ENCODE measurements around the gene CBL.

GRCh38 chr11:119309411-119309810 is 103.3 kb downstream of the CBL start:
- TF ChIP-seq, protein P1, sequence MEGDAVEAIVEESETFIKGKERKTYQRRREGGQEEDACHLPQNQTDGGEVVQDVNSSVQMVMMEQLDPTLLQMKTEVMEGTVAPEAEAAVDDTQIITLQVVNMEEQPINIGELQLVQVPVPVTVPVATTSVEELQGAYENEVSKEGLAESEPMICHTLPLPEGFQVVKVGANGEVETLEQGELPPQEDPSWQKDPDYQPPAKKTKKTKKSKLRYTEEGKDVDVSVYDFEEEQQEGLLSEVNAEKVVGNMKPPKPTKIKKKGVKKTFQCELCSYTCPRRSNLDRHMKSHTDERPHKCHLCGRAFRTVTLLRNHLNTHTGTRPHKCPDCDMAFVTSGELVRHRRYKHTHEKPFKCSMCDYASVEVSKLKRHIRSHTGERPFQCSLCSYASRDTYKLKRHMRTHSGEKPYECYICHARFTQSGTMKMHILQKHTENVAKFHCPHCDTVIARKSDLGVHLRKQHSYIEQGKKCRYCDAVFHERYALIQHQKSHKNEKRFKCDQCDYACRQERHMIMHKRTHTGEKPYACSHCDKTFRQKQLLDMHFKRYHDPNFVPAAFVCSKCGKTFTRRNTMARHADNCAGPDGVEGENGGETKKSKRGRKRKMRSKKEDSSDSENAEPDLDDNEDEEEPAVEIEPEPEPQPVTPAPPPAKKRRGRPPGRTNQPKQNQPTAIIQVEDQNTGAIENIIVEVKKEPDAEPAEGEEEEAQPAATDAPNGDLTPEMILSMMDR (IDR thresholded peaks at IDR 0.05; ENCODE audit: low read depth, low read length) = no peak
- TF ChIP-seq POLR2A (IDR thresholded peaks at IDR 0.05; ENCODE audit: extremely low read depth, insufficient read length) = no peak
- TF ChIP-seq, protein P2, sequence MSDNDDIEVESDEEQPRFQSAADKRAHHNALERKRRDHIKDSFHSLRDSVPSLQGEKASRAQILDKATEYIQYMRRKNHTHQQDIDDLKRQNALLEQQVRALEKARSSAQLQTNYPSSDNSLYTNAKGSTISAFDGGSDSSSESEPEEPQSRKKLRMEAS (IDR thresholded peaks at IDR 0.05; ENCODE audit: low read depth, low read length) = no peak
